Fibroblast of skin of left quadriceps (primary cell): ENCODE measurements around the gene NAV2.
A peak's percentile ranks its signal among the peaks of the same experiment; 100 is the strongest.
"Not testable (repeated sequence)": the region's sequence is repeated elsewhere in the genome, so short reads cannot be mapped to it uniquely, and the experiment has no call there.

ENCODE experiments used
- DNase-seq, 2 experiments: peaks; one replicate each; pipeline ENCODE4 v3.0.0-alpha.2; 2013; ENCODE audit warnings: low read depth in 2 of 2

NAV2 gene

GRCh38 chr11:19892876-19893275 lies 180.2 kb downstream of the NAV2 start:
- DNase-seq = peak in 1 of 2 experiments; percentile 35

GRCh38 chr11:19894404-19894803 lies 181.8 kb downstream of the NAV2 start:
- no peak for DNase-seq

GRCh38 chr11:19895037-19895436 lies 182.4 kb downstream of the NAV2 start:
- DNase-seq = not testable (repeated sequence)

- DNase-seq = no peak
Observed at GRCh38 chr11:19895776-19896175, 183.1 kb downstream of the NAV2 start.

GRCh38 chr11:19903620-19904069 lies 191.0 kb downstream of the NAV2 start:
- peak; percentile 61 to 62 for DNase-seq

- no peak for DNase-seq
Observed at GRCh38 chr11:19905280-19905853, 192.7 kb downstream of the NAV2 start.

- no peak for DNase-seq
Observed at GRCh38 chr11:19906126-19906525, 193.5 kb downstream of the NAV2 start.

- DNase-seq = no peak
Observed at GRCh38 chr11:19907008-19907579, 194.5 kb downstream of the NAV2 start.

GRCh38 chr11:19907839-19908238 lies 195.2 kb downstream of the NAV2 start:
- DNase-seq = no peak

- DNase-seq = no peak
Observed at GRCh38 chr11:19910931-19911330, 198.3 kb downstream of the NAV2 start.

- DNase-seq = no peak
Observed at GRCh38 chr11:19912115-19912957, 199.7 kb downstream of the NAV2 start.

GRCh38 chr11:19912958-19913892 lies 200.6 kb downstream of the NAV2 start:
- DNase-seq = no peak

- DNase-seq = no peak
Observed at GRCh38 chr11:19913893-19914249, 201.2 kb downstream of the NAV2 start.

GRCh38 chr11:19915808-19916207 lies 203.2 kb downstream of the NAV2 start:
- DNase-seq = no peak

- no peak for DNase-seq
Observed at GRCh38 chr11:19917069-19917468, 204.4 kb downstream of the NAV2 start.

GRCh38 chr11:19918302-19919049 lies 205.8 kb downstream of the NAV2 start:
- no peak for DNase-seq

GRCh38 chr11:19919050-19919561 lies 206.5 kb downstream of the NAV2 start:
- peak; percentile 95 for DNase-seq

- no peak for DNase-seq
Observed at GRCh38 chr11:19920982-19921381, 208.3 kb downstream of the NAV2 start.

- no peak for DNase-seq
Observed at GRCh38 chr11:19921976-19922688, 209.5 kb downstream of the NAV2 start.

GRCh38 chr11:19922689-19923035 lies 210.0 kb downstream of the NAV2 start:
- DNase-seq = no peak
